Lower leg skin (tissue), 3 donors: Measurements from ENCODE around the gene WDR89.

Source experiments
- CTCF ChIP-seq, 3 donors: fragments of 450-650 bp; IDR thresholded peaks; one replicate each; pipeline ENCODE4 v1.5.1; 2016; ENCODE audit warnings: antibody characterized with exemption in 3 of 3, mild to moderate bottlenecking in 3 of 3, moderate library complexity in 2 of 3
- POLR2A ChIP-seq, 2 donors: fragments of 450-650 bp; IDR thresholded peaks; one replicate each; pipeline ENCODE4 v1.6.1; 2016 to 2017; ENCODE audit warnings: antibody characterized with exemption in 2 of 2, mild to moderate bottlenecking in 1 of 2, moderate library complexity in 1 of 2

- no peak for TF ChIP-seq CTCF (IDR thresholded peaks at IDR 0.05)
- no peak for TF ChIP-seq POLR2A (IDR thresholded peaks at IDR 0.05)
Observed at GRCh38 chr14:63547798-63548335, 93.8 kb downstream of the WDR89 start.
